GM13977 (cell line): ENCODE results near the gene HERC6.
"Not testable (repeated sequence)": the region's sequence is repeated elsewhere in the genome, so short reads cannot be mapped to it uniquely, and the experiment has no call there.

Experiments
- DNase-seq: peaks from one replicate; pipeline ENCODE4 v3.0.0; 2012; ENCODE audit warnings: low spot score
- CTCF ChIP-seq: IDR thresholded peaks from 2 replicates; pipeline ENCODE4 v1.5.1; 2012; ENCODE audit warnings: mild to moderate bottlenecking, control low read depth; ENCODE audit not compliant: insufficient read depth; ENCODE audit errors: extremely low read depth, missing control alignments
- in situ Hi-C: fragments of 300-500 bp; cut with MboI; formaldehyde crosslinking; loops from one replicate; pipeline ENCODE4 v1.12.0; 2022; ENCODE audit warnings: low sequenced_read_pairs, low pct_unique_long_range_greater_than_20kb, mixed read lengths, inconsistent platforms; ENCODE audit not compliant: unreplicated experiment

HERC6 gene

GRCh38 chr4:88360791-88361190 is 17.9 kb upstream of the HERC6 start:
- no peak for DNase-seq
- in situ Hi-C loops = no loop called here
- no peak for TF ChIP-seq CTCF

GRCh38 chr4:88361217-88361773 is 17.4 kb upstream of the HERC6 start:
- in situ Hi-C loops, DNase-seq: not testable (repeated sequence)

GRCh38 chr4:88366460-88366859 is 12.2 kb upstream of the HERC6 start:
- no peak for TF ChIP-seq CTCF
- in situ Hi-C loops = no loop called here
- DNase-seq = no peak

- DNase-seq = no peak
- TF ChIP-seq CTCF = no peak
- in situ Hi-C loops = no loop called here
Measured at GRCh38 chr4:88367826-88368225, 10.8 kb upstream of the HERC6 start.

GRCh38 chr4:88369180-88369812 is 9.4 kb upstream of the HERC6 start:
- DNase-seq, in situ Hi-C loops: not testable (repeated sequence)
- peak; percentile 55 for TF ChIP-seq CTCF

- no peak for TF ChIP-seq CTCF
- in situ Hi-C loops = no loop called here
- no peak for DNase-seq
Measured at GRCh38 chr4:88381123-88381522, 2.5 kb downstream of the HERC6 start.

- no peak for TF ChIP-seq CTCF
- in situ Hi-C loops = no loop called here
- DNase-seq = peak; percentile 37
Measured at GRCh38 chr4:88382621-88383020, 4.0 kb downstream of the HERC6 start.
